Suprapubic skin (tissue), 4 donors: ENCODE measurements around the gene ASF1B. TPM values are rescaled to one million over a fixed set of nuclear protein-coding genes. Genes with fewer than 3 reads are reported as not detected.

Experiments used
- DNase-seq, 2 donors: peaks; one replicate each; pipeline ENCODE4 v3.0.0-alpha.2; 2019; ENCODE audit warnings: low spot score in 2 of 2
- H3K27ac ChIP-seq: fragments of 200-600 bp; sonication (generic); one replicate; pipeline ENCODE4 v1.5.1; 2019
- H3K27me3 ChIP-seq: fragments of 200-600 bp; sonication (generic); one replicate; pipeline ENCODE4 v1.5.1; 2019
- H3K36me3 ChIP-seq: fragments of 200-600 bp; sonication (generic); one replicate; pipeline ENCODE4 v1.5.1; 2019
- H3K4me1 ChIP-seq: fragments of 200-600 bp; sonication (generic); one replicate; pipeline ENCODE4 v1.5.1; 2019
- H3K4me3 ChIP-seq: fragments of 200-600 bp; sonication (generic); one replicate; pipeline ENCODE4 v1.5.1; 2019; ENCODE audit warnings: mild to moderate bottlenecking
- H3K9me3 ChIP-seq: fragments of 200-600 bp; sonication (generic); one replicate; pipeline ENCODE4 v1.5.1; 2019
- EP300 ChIP-seq: sonication (generic); formaldehyde crosslinking; IDR thresholded peaks from one replicate; pipeline ENCODE4 v1.6.1; 2017; ENCODE audit warnings: antibody characterized with exemption
- POLR2A ChIP-seq, 2 donors: fragments of 450-650 bp; IDR thresholded peaks; one replicate each; pipeline ENCODE4 v1.6.1; 2017; ENCODE audit warnings: antibody characterized with exemption in 2 of 2, mild to moderate bottlenecking in 2 of 2, moderate library complexity in 2 of 2
- POLR2AphosphoS5 ChIP-seq, 3 donors: sonication (generic); formaldehyde crosslinking; IDR thresholded peaks; one replicate each; pipeline ENCODE4 v1.6.1; 2017; ENCODE audit warnings: antibody characterized with exemption in 3 of 3
- WGBS: methylation state at CpG from one replicate; pipeline ENCODE4 v1.1.5; 2018; 5-methylcytosine and 5-hydroxymethylcytosine counted together
- total RNA-seq, 4 donors: library from RNA; depleted of rRNA; stranded (reverse); fragments of >200 nt; gene quantifications; one replicate each; pipeline ENCODE4 v1.1.0, GENCODE V29; 2016
- TF ChIP-seq, protein P1 (sequence below), 2 donors: fragments of 200-600 bp in 1 of 2; fragments of 450-650 bp in 1 of 2; sonication (generic) in 1 of 2; IDR thresholded peaks; one replicate each; pipeline ENCODE4 v1.5.1; 2016 to 2019; ENCODE audit warnings: antibody characterized with exemption in 2 of 2, mild to moderate bottlenecking in 1 of 2, moderate library complexity in 1 of 2

ASF1B gene
- total RNA-seq, 4 donors from 2014 or later: 3.4 to 8.8 (median 7.8) TPM

DNA sequence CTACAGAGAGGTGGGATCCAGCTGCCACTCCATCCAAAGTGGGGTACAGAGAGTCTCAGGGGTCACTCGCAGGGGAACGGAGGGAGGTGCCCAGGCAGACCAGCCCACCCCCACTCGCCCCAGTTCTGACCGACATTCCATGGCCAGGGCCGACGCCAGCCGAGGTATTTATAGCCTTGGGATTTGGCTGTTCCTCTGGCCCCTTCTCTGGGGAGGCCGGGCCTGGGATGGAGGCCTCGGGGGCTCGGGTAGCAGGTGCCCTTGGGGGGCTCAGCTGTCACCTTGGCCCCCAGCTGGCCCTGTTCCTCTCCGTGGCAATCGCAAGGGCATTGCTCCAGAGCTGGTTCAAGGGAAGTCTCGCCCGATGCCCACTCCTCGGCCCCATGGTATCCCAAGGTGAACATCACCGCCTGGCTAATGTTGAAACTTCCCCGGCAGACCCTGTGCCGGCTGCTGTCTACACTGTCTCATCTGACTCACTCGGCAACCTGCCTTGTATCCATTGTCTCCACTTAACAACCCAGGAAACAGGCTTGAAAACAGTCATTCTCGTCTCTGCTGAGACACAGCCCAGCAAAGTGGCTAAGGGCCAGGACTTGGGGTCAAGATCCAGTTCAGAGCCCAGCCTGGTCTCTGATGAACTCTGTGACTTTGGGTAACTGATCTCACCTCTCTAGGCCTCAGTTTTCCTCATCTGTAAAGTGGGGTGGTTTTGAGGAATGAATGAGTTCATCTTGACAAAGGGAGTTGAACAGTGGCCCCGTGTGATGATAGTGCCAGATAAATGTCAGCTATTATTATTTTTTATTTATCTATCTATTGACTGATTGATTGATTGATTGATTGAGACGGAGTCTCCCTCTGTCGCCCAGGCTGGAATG lies 28.6 kb downstream of the ASF1B start:
- H3K9me3 ChIP-seq: no peaks in the 10 kb centered on the region
- H3K4me1 ChIP-seq: peaks cover 11% of the 10 kb centered on the region
- no peak overlapping the region for H3K27ac ChIP-seq
- no peaks in the 10 kb centered on the region for H3K27me3 ChIP-seq
- H3K4me3 ChIP-seq: no peak overlapping the region
- TF ChIP-seq, protein P1, sequence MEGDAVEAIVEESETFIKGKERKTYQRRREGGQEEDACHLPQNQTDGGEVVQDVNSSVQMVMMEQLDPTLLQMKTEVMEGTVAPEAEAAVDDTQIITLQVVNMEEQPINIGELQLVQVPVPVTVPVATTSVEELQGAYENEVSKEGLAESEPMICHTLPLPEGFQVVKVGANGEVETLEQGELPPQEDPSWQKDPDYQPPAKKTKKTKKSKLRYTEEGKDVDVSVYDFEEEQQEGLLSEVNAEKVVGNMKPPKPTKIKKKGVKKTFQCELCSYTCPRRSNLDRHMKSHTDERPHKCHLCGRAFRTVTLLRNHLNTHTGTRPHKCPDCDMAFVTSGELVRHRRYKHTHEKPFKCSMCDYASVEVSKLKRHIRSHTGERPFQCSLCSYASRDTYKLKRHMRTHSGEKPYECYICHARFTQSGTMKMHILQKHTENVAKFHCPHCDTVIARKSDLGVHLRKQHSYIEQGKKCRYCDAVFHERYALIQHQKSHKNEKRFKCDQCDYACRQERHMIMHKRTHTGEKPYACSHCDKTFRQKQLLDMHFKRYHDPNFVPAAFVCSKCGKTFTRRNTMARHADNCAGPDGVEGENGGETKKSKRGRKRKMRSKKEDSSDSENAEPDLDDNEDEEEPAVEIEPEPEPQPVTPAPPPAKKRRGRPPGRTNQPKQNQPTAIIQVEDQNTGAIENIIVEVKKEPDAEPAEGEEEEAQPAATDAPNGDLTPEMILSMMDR (IDR thresholded peaks at IDR 0.05): no peak
- TF ChIP-seq EP300: no peak
- no peak for TF ChIP-seq POLR2A (IDR thresholded peaks at IDR 0.05)
- TF ChIP-seq POLR2AphosphoS5 (IDR thresholded peaks at IDR 0.05): no peak
- no peak for DNase-seq
- WGBS: 88% methylated on average over 9 of the region's 23 CpGs
- H3K36me3 ChIP-seq: peaks cover 43% of the 10 kb centered on the region

DNA sequence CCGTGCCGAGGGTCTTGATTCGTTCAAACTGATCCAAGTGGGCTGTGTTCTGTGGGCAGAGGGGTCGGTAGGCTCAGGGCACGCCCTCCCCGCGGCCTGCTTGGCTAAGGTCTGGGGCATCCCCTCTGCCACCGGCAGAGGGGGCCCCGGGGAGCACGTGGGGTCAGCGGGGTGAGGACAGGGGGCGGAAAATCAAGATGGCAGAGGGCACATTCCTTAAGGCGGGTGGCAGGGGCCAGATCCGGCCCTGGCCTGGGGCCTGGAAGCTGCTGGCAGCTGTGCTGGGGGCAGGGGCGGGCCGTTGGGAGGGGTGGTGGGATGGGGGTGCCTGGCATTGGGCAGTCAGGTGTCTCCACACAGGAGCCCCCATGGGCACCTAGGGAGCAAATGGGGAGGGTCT lies 29.5 kb downstream of the ASF1B start:
- Histone ChIP-seq H3K4me3 (no peak overlapping the region), H3K9me3 (no peaks in the 10 kb centered on the region), H3K36me3 (peaks cover 53% of the 10 kb centered on the region), H3K27ac (no peak overlapping the region), H3K27me3 (no peaks in the 10 kb centered on the region), H3K4me1 (peaks cover under 1% of the 10 kb centered on the region)
- no peak for DNase-seq
- 98% methylated on average over 6 of the region's 16 CpGs for WGBS
- TF ChIP-seq, protein P1 (IDR thresholded peaks at IDR 0.05): no peak
- TF ChIP-seq POLR2AphosphoS5 (IDR thresholded peaks at IDR 0.05) (no peak), EP300 (no peak)

DNA sequence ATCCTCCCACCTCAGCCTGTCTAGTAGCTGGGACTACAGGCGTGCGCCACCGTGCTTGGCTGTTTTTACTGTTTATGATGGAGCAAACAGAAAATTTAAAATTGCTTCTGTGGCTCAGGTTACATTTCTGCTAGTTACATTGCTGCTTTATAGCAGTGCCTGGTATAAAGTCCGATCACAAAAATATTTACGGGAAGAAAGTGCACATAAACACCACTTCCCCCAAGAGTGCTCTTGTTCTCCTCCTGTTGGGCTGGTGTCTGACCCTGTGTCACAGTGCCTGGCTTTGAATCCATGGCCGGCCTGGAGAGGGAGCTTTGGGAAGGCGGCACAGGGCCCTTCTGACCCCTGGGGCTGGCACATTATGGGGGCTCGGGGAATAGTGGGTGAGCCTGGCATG lies 30.7 kb downstream of the ASF1B start:
- H3K9me3 ChIP-seq: no peaks in the 10 kb centered on the region
- no peak for DNase-seq
- peaks cover 64% of the 10 kb centered on the region for H3K36me3 ChIP-seq
- WGBS: 89% methylated on average over 8 of the region's 8 CpGs
- no peak for TF ChIP-seq POLR2AphosphoS5 (IDR thresholded peaks at IDR 0.05)
- TF ChIP-seq EP300: no peak
- TF ChIP-seq POLR2A (IDR thresholded peaks at IDR 0.05): no peak
- TF ChIP-seq, protein P1 (IDR thresholded peaks at IDR 0.05): no peak
- no peaks in the 10 kb centered on the region for H3K4me1 ChIP-seq
- H3K27me3 ChIP-seq: no peaks in the 10 kb centered on the region
- no peak overlapping the region for H3K27ac ChIP-seq
- no peak overlapping the region for H3K4me3 ChIP-seq

DNA sequence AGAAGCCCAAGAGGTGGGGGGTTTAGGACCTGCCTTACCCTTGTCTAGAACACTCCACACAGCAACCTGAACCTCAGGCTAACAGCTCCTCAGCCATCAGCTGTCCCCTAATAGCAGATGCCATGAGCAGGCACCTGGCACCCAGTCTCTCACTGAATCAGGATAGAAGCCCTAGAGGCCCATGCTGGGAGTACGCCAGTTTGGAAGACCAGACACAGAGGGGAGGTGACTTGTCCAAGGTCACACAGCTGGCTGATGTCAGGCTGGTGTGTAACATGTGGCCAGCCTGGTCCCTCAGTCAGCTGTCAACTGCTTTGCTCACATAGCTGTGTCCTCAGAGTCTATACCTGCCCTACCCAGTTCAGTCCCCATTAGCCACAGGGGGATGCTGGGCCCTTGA lies 33.1 kb downstream of the ASF1B start:
- DNase-seq: no peak
- Histone ChIP-seq H3K4me3 (no peak overlapping the region), H3K36me3 (peaks cover 76% of the 10 kb centered on the region), H3K9me3 (no peaks in the 10 kb centered on the region), H3K4me1 (no peaks in the 10 kb centered on the region), H3K27me3 (no peaks in the 10 kb centered on the region), H3K27ac (no peak overlapping the region)
- no peak for TF ChIP-seq POLR2AphosphoS5 (IDR thresholded peaks at IDR 0.05)
- TF ChIP-seq, protein P1 (IDR thresholded peaks at IDR 0.05): no peak
- WGBS: 60% methylated on average over 1 of the region's 1 CpG

DNA sequence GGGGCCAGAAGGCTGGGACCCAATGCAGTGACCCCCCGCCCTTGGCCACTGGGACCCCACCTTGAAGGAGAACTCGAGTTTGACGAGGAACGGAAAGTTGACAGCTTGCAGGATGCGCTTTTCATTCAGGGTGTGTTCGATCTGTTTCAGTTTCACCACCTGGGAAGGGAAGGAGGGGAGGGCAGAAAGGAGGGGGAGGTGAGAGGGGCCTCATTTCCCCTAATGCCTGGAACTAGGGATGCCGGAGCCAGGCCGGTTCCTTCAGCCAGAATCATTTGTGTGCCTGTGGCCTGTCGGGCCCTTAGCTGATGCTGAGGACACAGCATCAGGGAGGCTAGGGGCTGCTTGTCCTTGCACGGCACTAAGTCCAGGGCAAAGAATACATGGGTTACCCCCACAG lies 33.6 kb downstream of the ASF1B start:
- Histone ChIP-seq H3K9me3 (no peaks in the 10 kb centered on the region), H3K27ac (no peak overlapping the region), H3K4me1 (no peaks in the 10 kb centered on the region), H3K4me3 (no peak overlapping the region), H3K36me3 (peaks cover 80% of the 10 kb centered on the region), H3K27me3 (no peaks in the 10 kb centered on the region)
- 88% methylated on average over 10 of the region's 10 CpGs for WGBS
- no peak for TF ChIP-seq EP300
- no peak for DNase-seq
